GM12872 (cell line): Measurements from ENCODE around the gene SMYD3.

Experiments used
- TF ChIP-seq, protein P1 (sequence below): IDR thresholded peaks from 3 replicates; pipeline ENCODE4 v1.5.1; 2011; ENCODE audit warnings: low read depth, mild to moderate bottlenecking, low read length, moderate library complexity; ENCODE audit not compliant: insufficient read depth

SMYD3 gene

DNA sequence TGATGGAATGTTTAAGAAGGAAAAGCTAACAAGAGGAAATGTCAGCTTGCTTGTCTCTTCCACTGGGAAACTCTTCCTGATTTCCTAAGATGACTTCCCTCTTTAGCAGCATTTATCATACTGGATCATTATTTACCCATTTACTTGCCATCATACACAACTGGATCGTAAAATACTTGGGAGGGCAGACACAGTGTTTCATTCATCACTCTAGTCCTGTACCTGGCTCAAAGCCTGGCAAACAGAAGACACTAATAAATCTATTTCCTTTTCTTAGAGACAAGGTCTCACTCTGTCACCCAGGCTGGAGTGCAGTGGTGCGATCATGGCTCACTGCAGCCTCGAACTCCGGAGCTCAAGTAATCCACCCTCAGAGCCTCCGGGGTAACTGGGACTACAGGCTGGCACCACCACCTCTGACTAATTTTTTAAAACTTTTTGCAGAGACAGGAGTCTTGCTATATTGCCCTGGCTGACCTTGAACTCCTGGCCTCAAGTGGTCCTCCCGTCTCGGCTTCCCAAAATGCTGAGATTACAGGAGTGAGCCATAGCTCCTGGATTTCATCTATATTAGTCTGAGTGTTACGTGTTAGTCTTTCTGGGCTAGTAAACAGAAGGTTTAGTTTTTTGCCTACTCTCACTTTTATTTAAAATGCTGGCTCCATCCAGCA is 574.6 kb downstream of the SMYD3 start:
- TF ChIP-seq, protein P1, sequence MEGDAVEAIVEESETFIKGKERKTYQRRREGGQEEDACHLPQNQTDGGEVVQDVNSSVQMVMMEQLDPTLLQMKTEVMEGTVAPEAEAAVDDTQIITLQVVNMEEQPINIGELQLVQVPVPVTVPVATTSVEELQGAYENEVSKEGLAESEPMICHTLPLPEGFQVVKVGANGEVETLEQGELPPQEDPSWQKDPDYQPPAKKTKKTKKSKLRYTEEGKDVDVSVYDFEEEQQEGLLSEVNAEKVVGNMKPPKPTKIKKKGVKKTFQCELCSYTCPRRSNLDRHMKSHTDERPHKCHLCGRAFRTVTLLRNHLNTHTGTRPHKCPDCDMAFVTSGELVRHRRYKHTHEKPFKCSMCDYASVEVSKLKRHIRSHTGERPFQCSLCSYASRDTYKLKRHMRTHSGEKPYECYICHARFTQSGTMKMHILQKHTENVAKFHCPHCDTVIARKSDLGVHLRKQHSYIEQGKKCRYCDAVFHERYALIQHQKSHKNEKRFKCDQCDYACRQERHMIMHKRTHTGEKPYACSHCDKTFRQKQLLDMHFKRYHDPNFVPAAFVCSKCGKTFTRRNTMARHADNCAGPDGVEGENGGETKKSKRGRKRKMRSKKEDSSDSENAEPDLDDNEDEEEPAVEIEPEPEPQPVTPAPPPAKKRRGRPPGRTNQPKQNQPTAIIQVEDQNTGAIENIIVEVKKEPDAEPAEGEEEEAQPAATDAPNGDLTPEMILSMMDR, result no peak

DNA sequence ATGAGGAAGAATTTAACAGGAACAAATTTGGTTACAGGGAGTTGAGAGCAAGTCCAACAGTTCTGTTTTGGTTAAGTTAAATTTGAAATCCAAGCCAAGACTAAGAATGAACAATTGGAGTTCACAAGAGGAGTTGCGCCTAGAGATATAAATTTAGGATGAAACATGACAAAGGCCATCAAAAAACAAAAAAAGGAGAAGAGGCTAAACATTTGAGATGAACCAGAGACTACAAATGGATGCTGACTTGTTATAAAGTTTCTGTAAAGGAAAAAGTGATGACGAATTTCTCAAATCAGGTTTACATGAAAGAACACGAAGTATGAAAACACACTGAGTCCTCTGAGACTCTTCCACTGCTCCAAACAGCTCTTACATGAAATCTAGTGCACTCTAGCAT is 575.6 kb downstream of the SMYD3 start:
- TF ChIP-seq, protein P1, result no peak

DNA sequence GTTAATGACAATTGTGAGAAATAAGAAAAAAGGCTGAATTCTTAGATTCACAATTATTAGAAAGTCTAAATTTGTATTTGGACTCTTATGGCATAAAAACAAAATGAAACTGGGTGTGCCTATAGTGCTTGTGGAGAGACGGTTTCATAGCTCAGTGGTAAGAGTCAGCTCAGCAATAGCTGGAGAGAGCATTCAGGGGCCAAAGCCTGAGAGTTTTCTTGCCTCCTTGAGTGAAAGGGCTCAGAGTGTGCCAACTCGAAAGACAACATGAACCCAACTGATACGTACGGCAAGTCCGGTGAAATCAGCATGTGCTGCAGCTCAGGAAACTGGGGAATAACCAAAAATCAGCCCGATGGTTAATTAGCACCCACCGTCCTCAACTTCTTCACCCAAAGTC is 577.9 kb downstream of the SMYD3 start:
- TF ChIP-seq, protein P1, result no peak

DNA sequence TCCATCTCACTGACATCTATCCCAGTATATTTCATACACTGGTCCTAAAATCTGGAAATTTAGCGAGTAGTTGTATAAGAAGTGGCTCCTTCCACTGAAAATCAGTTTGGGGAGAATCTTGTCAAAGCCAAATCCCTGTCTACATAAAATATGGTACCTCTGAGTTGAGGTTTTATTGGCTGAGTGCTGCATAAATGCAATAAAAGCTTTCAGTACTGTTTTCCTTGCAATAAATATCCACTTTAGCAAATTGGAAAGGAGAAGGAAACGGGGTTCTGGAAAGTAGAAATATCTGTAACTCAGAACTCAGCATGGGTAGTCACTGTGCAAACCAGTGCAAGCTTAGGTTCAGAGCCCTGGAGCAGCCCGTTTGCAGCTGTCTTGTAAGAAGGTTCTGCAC is 580.2 kb downstream of the SMYD3 start:
- TF ChIP-seq, protein P1, result no peak

DNA sequence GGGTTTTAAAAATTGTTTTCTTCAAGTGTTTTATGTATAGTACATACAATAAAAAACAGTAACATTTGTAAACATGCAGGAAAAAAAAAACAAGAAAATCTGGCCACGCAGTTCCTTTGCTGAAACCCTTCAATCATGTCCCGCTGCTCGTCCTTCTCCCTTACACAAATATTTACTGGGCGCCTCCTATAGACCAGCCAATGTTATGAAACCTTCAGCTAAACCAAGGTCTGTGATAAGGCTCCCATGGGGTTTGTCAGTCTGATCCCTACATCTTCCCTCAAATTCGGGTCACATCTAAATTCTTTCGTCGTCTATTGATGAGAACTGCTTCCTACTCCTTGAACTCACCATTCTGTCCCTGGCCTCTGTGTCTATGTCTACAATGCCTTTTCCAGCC is 583.9 kb downstream of the SMYD3 start:
- TF ChIP-seq, protein P1, result no peak

DNA sequence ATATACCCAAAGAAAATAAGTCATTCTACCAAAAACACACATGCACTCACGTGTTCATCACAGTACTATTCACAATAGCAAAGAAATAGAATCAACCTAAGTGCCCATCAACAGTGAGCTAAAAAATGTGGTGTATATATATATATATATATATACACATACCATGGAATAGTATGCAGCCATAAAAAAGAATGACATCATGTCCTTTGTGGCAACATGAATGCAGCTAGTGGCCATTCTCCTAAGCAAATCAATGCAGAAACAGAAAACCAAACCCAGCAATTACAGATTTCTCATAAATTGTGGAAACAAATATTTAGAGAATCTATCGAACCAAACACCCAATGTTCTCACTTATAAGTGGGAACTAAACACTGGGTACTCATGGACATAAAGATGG is 585.7 kb downstream of the SMYD3 start:
- TF ChIP-seq, protein P1, result no peak

DNA sequence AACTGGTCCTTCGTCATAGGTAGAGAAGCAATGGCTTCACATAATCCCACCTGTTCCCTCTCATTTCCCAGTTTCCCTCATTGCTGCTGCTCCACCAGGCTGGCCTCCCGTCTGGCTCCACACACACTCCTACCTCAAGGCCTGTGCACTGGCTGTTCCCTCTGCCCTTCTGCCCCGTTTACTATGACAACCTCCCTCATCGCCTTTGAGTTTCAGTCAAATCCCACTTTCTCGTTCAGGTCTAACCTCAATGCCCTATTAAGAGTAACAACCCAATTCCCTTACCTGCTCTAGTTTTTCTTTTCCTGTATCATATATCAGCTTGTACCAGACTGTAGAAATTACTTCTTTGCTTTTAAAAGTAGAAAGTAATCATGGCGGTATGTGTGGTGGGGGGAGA is 589.7 kb downstream of the SMYD3 start:
- TF ChIP-seq, protein P1, result no peak

DNA sequence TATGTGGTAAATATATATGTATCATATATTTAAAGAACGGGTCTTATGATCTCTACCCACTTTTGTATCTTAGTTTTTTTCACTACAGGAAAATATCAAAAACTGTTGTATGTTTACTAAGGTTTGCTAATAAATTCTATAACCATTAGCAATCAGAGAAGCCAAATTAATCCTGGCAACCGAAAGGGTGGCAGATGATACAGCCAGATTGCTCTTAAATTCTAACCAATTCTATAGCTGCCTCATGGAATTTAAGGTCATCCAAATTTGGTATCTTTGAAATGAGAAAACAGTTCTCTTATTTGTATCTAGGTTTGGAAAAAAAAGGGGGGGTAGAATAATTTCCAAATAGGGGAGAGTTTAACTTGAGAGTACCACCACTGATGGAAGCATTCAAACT is 591.2 kb downstream of the SMYD3 start:
- TF ChIP-seq, protein P1, result no peak
